ENCODE measurements around the gene NOSIP.

GRCh38 chr19:49629659-49630058 lies 49.3 kb upstream of the NOSIP start:
- TF ChIP-seq CTCF (conservative IDR thresholded peaks at IDR 0.05; ENCODE audit: low read depth, low read length) (no peak), POLR2A (IDR thresholded peaks at IDR 0.05; ENCODE audit: low read depth, low read length) (no peak), RAD21 (IDR thresholded peaks at IDR 0.05; ENCODE audit: low read length) (no peak), MAFK (IDR thresholded peaks at IDR 0.05; ENCODE audit: low read depth, low read length) (no peak), SMC3 (IDR thresholded peaks at IDR 0.05; ENCODE audit: low read depth, low read length) (no peak), MAZ (IDR thresholded peaks at IDR 0.05; ENCODE audit: borderline replicate concordance, low read depth, low read length) (no peak)

All from IMR-90 (cell line).